Esophagus muscularis mucosa (tissue), 3 donors: Measurements from ENCODE around the gene JAKMIP1.

ENCODE experiments used
- POLR2A ChIP-seq: fragments of 450-650 bp; IDR thresholded peaks from one replicate; pipeline ENCODE4 v1.6.1; 2017; ENCODE audit warnings: antibody characterized with exemption, moderate library complexity, mild to moderate bottlenecking, low read depth
- TF ChIP-seq, protein P1 (sequence below), 3 experiments: fragments of 200-600 bp in 2 of 3; fragments of 450-650 bp in 1 of 3; sonication (generic) in 2 of 3; IDR thresholded peaks; one replicate each; pipeline ENCODE4 v1.5.1; 2017 to 2019; ENCODE audit warnings: antibody characterized with exemption in 3 of 3, mild to moderate bottlenecking in 2 of 3, moderate library complexity in 1 of 3

DNA sequence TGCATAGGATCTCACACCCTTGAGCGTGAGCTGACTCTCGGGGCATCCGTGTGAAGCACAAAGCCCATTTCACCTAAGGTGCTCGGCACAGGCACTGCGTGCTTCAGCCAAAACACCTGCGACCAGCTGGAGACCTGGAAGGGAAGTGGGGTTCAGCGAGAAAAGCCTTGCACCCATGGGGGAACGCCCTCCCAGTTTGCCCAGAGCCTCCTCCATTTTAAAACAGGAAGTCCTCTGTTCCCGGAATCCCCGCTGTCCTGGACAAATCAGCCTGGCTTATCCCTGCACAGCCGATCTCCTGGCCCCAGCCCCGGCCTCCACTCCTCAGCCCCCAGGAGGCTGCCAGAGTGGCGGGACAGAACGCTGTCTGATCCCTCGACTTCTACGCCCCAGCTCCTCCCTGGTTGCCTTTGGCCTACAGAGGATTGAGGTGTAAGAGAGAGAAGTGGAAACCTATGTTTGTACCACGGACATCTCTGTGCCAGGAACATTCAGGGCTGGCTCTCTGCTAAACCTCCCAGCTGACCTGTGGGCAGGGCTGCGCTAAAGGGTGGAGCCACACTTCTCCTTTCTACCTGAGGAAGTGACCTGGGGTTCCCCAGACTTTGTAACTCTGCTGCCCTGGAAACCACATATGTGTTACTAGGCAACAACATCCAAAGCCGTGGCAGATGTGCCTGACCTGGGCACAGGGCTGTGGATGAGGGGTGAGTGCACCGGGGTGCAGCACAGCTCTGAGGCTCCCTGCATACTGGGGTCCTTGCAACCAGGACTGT lies 178.3 kb downstream of the JAKMIP1 start:
- no peak for TF ChIP-seq POLR2A
- TF ChIP-seq, protein P1, sequence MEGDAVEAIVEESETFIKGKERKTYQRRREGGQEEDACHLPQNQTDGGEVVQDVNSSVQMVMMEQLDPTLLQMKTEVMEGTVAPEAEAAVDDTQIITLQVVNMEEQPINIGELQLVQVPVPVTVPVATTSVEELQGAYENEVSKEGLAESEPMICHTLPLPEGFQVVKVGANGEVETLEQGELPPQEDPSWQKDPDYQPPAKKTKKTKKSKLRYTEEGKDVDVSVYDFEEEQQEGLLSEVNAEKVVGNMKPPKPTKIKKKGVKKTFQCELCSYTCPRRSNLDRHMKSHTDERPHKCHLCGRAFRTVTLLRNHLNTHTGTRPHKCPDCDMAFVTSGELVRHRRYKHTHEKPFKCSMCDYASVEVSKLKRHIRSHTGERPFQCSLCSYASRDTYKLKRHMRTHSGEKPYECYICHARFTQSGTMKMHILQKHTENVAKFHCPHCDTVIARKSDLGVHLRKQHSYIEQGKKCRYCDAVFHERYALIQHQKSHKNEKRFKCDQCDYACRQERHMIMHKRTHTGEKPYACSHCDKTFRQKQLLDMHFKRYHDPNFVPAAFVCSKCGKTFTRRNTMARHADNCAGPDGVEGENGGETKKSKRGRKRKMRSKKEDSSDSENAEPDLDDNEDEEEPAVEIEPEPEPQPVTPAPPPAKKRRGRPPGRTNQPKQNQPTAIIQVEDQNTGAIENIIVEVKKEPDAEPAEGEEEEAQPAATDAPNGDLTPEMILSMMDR (IDR thresholded peaks at IDR 0.05) = no peak
